ENCODE results near the gene MDM2.

DNA sequence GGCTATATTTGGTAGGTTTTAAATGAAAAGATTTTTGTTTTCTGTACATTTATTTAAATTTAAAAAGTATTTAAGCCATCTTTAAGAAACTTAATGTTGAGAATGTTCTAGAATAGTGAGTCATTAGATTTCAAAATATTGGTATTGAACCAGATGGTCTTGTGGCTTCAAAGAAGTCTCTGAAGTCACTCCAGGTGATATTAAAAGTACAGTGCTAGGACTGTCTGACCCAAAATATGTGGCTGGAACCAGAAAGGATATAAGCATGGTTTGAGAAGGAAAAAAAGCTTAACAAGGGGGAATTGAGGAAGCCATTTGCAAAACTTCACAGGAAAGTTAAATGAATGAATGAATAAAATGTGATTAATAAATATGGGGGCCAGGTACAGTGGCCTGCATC lies 28.7 kb upstream of the MDM2 start:
- TF ChIP-seq, protein P1, sequence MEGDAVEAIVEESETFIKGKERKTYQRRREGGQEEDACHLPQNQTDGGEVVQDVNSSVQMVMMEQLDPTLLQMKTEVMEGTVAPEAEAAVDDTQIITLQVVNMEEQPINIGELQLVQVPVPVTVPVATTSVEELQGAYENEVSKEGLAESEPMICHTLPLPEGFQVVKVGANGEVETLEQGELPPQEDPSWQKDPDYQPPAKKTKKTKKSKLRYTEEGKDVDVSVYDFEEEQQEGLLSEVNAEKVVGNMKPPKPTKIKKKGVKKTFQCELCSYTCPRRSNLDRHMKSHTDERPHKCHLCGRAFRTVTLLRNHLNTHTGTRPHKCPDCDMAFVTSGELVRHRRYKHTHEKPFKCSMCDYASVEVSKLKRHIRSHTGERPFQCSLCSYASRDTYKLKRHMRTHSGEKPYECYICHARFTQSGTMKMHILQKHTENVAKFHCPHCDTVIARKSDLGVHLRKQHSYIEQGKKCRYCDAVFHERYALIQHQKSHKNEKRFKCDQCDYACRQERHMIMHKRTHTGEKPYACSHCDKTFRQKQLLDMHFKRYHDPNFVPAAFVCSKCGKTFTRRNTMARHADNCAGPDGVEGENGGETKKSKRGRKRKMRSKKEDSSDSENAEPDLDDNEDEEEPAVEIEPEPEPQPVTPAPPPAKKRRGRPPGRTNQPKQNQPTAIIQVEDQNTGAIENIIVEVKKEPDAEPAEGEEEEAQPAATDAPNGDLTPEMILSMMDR (IDR thresholded peaks at IDR 0.05), result no peak
- no peak for TF ChIP-seq POLR2A (IDR thresholded peaks at IDR 0.05)

Data from gastroesophageal sphincter (tissue), 3 donors.